Keratinocyte (primary cell): ENCODE data around the gene TBCD. TPM values are rescaled to one million over a fixed set of nuclear protein-coding genes. Genes with fewer than 3 reads are reported as not detected.
"Not testable (repeated sequence)": the region's sequence is repeated elsewhere in the genome, so short reads cannot be mapped to it uniquely, and the experiment has no call there.

ENCODE experiments used
- DNase-seq: peaks from one replicate; pipeline ENCODE4 v3.0.0-alpha.2; 2011; ENCODE audit warnings: low read depth, missing footprints, low spot score
- FAIRE-seq: peaks from 2 replicates; lab custom pipeline; 2011; peaks lifted over from hg19 to GRCh38; lab: Jason Lieb, UNC
- H2AFZ ChIP-seq: 2 replicates; pipeline ENCODE4 v1.6.0; 2012; ENCODE audit warnings: low read length, control low read depth, inconsistent platforms; ENCODE audit not compliant: control insufficient read depth
- H3K27ac ChIP-seq: 2 replicates; pipeline ENCODE4 v1.5.1; 2011; ENCODE audit warnings: low read length; ENCODE audit not compliant: control insufficient read depth, insufficient read depth
- H3K27me3 ChIP-seq: 3 replicates; pipeline ENCODE4 v1.6.0; 2011; ENCODE audit warnings: low read length; ENCODE audit not compliant: control insufficient read depth, insufficient read depth; ENCODE audit errors: extremely low read depth
- H3K36me3 ChIP-seq, 2 experiments: 2 replicates in 1 of 2; 3 replicates in 1 of 2; pipeline ENCODE4 v1.5.1; 2011; ENCODE audit warnings: low read length in 2 of 2, mild to moderate bottlenecking in 1 of 2; ENCODE audit not compliant: control insufficient read depth in 2 of 2, insufficient read depth in 2 of 2; ENCODE audit errors: extremely low read depth in 1 of 2
- H3K4me1 ChIP-seq: 3 replicates; pipeline ENCODE4 v1.5.1; 2011; ENCODE audit warnings: low read length; ENCODE audit not compliant: control insufficient read depth, insufficient read depth; ENCODE audit errors: extremely low read depth
- H3K4me2 ChIP-seq: 3 replicates; pipeline ENCODE4 v1.6.0; 2011; ENCODE audit warnings: low read depth, low read length; ENCODE audit not compliant: control insufficient read depth, insufficient read depth; ENCODE audit errors: extremely low read depth
- H3K4me3 ChIP-seq, 3 experiments: fragments of 200-600 bp in 1 of 3; sonication (generic) in 1 of 3; 2 replicates in 2 of 3; 3 replicates in 1 of 3; pipeline ENCODE4 v1.5.1; 2011 to 2016; ENCODE audit warnings: low read length in 3 of 3, mild to moderate bottlenecking in 3 of 3, control low read depth in 2 of 3, inconsistent platforms in 1 of 3, low read depth in 1 of 3, mixed read lengths in 1 of 3, mixed run types in 1 of 3, moderate library complexity in 1 of 3; ENCODE audit not compliant: control insufficient read depth in 2 of 3, insufficient read depth in 2 of 3; ENCODE audit errors: extremely low read depth in 1 of 3
- H3K79me2 ChIP-seq: 2 replicates; pipeline ENCODE4 v1.6.0; 2012; ENCODE audit warnings: low read length; ENCODE audit not compliant: control insufficient read depth, insufficient read depth
- H3K9ac ChIP-seq: 3 replicates; pipeline ENCODE4 v1.6.0; 2011; ENCODE audit warnings: low read length; ENCODE audit not compliant: control insufficient read depth, insufficient read depth; ENCODE audit errors: extremely low read depth
- H3K9me1 ChIP-seq: 3 replicates; pipeline ENCODE4 v1.6.0; 2011; ENCODE audit warnings: low read length; ENCODE audit not compliant: control insufficient read depth, insufficient read depth; ENCODE audit errors: extremely low read depth
- H3K9me3 ChIP-seq: 2 replicates; pipeline ENCODE4 v1.5.1; 2012; ENCODE audit warnings: low read depth, low read length; ENCODE audit not compliant: control insufficient read depth
- H4K20me1 ChIP-seq: 3 replicates; pipeline ENCODE4 v1.6.0; 2011; ENCODE audit warnings: low read length; ENCODE audit not compliant: control insufficient read depth, insufficient read depth; ENCODE audit errors: extremely low read depth
- CTCF ChIP-seq, 3 experiments: IDR thresholded peaks in 1 of 3; conservative IDR thresholded peaks in 1 of 3; optimal IDR thresholded peaks in 1 of 3; 2 replicates in 2 of 3; 3 replicates in 1 of 3; pipeline versions ENCODE3 to v1.5.1; 2011; ENCODE audit warnings: low read length in 3 of 3, mild to moderate bottlenecking in 3 of 3, moderate library complexity in 2 of 3, control low read depth in 1 of 3, inconsistent platforms in 1 of 3; ENCODE audit not compliant: insufficient read depth in 2 of 3; ENCODE audit errors: extremely low read depth in 1 of 3
- EZH2 ChIP-seq: IDR thresholded peaks from one replicate; pipeline ENCODE4 v1.6.1; 2012; ENCODE audit warnings: inconsistent platforms, mild to moderate bottlenecking, low read length, moderate library complexity
- dilution Hi-C: fragments of 300-500 bp; cut with MboI; formaldehyde crosslinking; loops from one replicate; pipeline ENCODE4 v1.7.0; 2020; ENCODE audit warnings: low sequenced_read_pairs; ENCODE audit not compliant: extremely low pct_ligation_motif_present
- polyA plus RNA-seq, 5 experiments: library from polyadenylated mRNA; depleted of rRNA in 3 of 5; stranded (reverse) in 3 of 5; stranded (forward) in 1 of 5; unstranded in 1 of 5; fragments of >200 nt; gene quantifications; 1 replicate in 1 of 5; 2 replicates in 3 of 5; 3 replicates in 1 of 5; pipeline versions ENCODE4 v1.2.1 to v1.2.3, GENCODE V29; 2011 to 2012; ENCODE audit warnings: missing spikeins in 2 of 5, low read depth in 1 of 5, low replicate concordance in 1 of 5

The TBCD gene
- polyA plus RNA-seq, 1 donor (not counting 4 experiments of a cell fraction or from before 2014, with no cell fraction given), result 36.2 TPM

- dilution Hi-C loops, result no loop called here
- H3K9me3 ChIP-seq, result no peaks in the 10 kb centered on the region
Measured at GRCh38 chr17:82782657-82783207, 30.9 kb downstream of the TBCD start.

GRCh38 chr17:82783498-82783897, 31.6 kb downstream of the TBCD start:
- H3K9ac ChIP-seq, result no peak overlapping the region
- peaks cover 15% of the 10 kb centered on the region for H4K20me1 ChIP-seq
- TF ChIP-seq EZH2, result no peak
- TF ChIP-seq CTCF (optimal IDR thresholded peaks at IDR 0.05 in 1 of 3, IDR thresholded peaks at IDR 0.05 in 1 of 3, conservative IDR thresholded peaks at IDR 0.05 in 1 of 3; ENCODE audit: extremely low read depth in 1 of 3, insufficient read depth in 2 of 3, low read length in 3 of 3), result no peak
- H3K4me1 ChIP-seq, result peaks cover 20% of the 10 kb centered on the region
- H3K79me2 ChIP-seq, result peaks cover 8% of the 10 kb centered on the region
- peaks cover 3% of the 10 kb centered on the region for H3K9me1 ChIP-seq
- no peak overlapping the region for H3K4me2 ChIP-seq
- H2AFZ ChIP-seq, result no peak overlapping the region
- no peak overlapping the region for H3K4me3 ChIP-seq
- no peak overlapping the region for H3K27ac ChIP-seq
- H3K27me3 ChIP-seq, result no peaks in the 10 kb centered on the region
- H3K9me3 ChIP-seq, result no peaks in the 10 kb centered on the region
- dilution Hi-C loops, result no loop called here
- DNase-seq (no peak), FAIRE-seq (no peak)
- peaks cover 8 to 13% of the 10 kb centered on the region in 2 experiments for H3K36me3 ChIP-seq

More at GRCh38 chr17:82782657-82783207, 30.9 kb downstream of the TBCD start:
- Histone ChIP-seq H4K20me1 (peaks cover 8% of the 10 kb centered on the region), H2AFZ (no peak overlapping the region), H3K4me3 (no peak overlapping the region), H3K4me1 (peaks cover 15% of the 10 kb centered on the region), H3K9me1 (peaks cover 2% of the 10 kb centered on the region), H3K36me3 (peaks cover 8 to 13% of the 10 kb centered on the region in 2 experiments), H3K27ac (no peak overlapping the region), H3K4me2 (no peak overlapping the region), H3K27me3 (no peaks in the 10 kb centered on the region), H3K9ac (no peak overlapping the region), H3K79me2 (peaks cover 5% of the 10 kb centered on the region)
- no peak for FAIRE-seq
- no peak for DNase-seq
- TF ChIP-seq CTCF (optimal IDR thresholded peaks at IDR 0.05 in 1 of 3, IDR thresholded peaks at IDR 0.05 in 1 of 3, conservative IDR thresholded peaks at IDR 0.05 in 1 of 3; ENCODE audit: extremely low read depth in 1 of 3, insufficient read depth in 2 of 3, low read length in 3 of 3), result no peak
- no peak for TF ChIP-seq EZH2

GRCh38 chr17:82785581-82785980, 33.7 kb downstream of the TBCD start:
- FAIRE-seq, H2AFZ ChIP-seq, H3K27ac ChIP-seq, H3K9me3 ChIP-seq, H3K9ac ChIP-seq, DNase-seq, dilution Hi-C loops, H3K9me1 ChIP-seq, H3K4me3 ChIP-seq, H3K27me3 ChIP-seq, H3K4me2 ChIP-seq: not testable (repeated sequence)
- peaks cover 20% of the 10 kb centered on the region for H3K4me1 ChIP-seq
- peaks cover 12 to 13% of the 10 kb centered on the region in 2 experiments for H3K36me3 ChIP-seq
- H3K79me2 ChIP-seq, result peaks cover 23% of the 10 kb centered on the region
- peaks cover 19% of the 10 kb centered on the region for H4K20me1 ChIP-seq
